ENCODE measurements around the gene NFYA. TPM values are rescaled to one million over a fixed set of nuclear protein-coding genes. Genes with fewer than 3 reads are reported as not detected.

NFYA gene
- total and polyA plus RNA-seq, 2 of the 13 experiments (the other 11 are each of a cell fraction or from before 2014, with no cell fraction given) = 16.0 to 22.9 TPM

DNA sequence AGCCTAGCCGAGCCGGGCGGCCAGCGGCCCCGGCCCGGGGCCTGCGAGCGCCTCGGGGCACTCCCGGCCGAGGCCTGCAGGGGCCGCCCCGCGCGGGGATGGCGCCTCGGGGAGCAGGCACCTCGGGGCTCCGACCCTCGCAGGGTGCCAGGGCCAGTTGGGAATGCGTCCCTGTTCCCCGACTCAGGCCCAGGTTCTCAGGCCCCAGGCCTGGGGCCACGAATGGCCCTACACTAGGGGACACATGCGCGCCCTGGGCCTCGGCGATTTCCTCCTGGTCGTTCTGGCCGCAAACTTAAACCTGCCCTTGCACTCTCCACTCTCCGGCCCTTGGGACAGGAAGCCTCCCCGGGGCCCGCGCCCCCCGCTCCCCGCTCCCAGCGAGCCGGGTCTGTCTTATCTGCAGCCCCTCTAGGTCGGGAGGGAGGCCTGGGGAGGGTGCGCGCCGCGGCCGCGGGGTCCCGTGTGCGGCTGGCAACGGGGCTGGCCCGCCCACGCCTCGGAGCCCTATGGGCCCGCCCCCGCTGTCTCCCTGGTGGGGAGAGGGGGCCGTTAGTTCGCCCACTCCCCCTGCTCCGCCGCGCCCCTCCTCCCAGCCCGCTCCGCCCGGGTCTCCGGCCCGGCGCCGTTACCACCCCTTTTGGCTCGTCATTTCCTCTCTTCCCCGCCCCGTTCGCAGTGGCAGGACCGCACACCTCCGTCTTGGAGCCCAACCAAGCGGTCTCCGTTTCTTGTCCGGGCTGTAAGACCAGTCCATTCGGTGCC, 611 bp downstream of the NFYA start (continued):
- TF ChIP-seq, protein P1, sequence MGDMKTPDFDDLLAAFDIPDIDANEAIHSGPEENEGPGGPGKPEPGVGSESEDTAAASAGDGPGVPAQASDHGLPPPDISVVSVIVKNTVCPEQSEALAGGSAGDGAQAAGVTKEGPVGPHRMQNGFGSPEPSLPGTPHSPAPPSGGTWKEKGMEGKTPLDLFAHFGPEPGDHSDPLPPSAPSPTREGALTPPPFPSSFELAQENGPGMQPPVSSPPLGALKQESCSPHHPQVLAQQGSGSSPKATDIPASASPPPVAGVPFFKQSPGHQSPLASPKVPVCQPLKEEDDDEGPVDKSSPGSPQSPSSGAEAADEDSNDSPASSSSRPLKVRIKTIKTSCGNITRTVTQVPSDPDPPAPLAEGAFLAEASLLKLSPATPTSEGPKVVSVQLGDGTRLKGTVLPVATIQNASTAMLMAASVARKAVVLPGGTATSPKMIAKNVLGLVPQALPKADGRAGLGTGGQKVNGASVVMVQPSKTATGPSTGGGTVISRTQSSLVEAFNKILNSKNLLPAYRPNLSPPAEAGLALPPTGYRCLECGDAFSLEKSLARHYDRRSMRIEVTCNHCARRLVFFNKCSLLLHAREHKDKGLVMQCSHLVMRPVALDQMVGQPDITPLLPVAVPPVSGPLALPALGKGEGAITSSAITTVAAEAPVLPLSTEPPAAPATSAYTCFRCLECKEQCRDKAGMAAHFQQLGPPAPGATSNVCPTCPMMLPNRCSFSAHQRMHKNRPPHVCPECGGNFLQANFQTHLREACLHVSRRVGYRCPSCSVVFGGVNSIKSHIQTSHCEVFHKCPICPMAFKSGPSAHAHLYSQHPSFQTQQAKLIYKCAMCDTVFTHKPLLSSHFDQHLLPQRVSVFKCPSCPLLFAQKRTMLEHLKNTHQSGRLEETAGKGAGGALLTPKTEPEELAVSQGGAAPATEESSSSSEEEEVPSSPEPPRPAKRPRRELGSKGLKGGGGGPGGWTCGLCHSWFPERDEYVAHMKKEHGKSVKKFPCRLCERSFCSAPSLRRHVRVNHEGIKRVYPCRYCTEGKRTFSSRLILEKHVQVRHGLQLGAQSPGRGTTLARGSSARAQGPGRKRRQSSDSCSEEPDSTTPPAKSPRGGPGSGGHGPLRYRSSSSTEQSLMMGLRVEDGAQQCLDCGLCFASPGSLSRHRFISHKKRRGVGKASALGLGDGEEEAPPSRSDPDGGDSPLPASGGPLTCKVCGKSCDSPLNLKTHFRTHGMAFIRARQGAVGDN (CRISPR knock-in tag; IDR thresholded peaks at IDR 0.05) = peak; percentile 54
- TF ChIP-seq BCL6 (CRISPR knock-in tag; IDR thresholded peaks at IDR 0.05) (no peak), HDAC6 (IDR thresholded peaks at IDR 0.05; ENCODE audit: low read depth, low read length) (no peak), MIER2 (CRISPR knock-in tag; IDR thresholded peaks at IDR 0.05) (peak; percentile 21; the same call in 1 of the 2 replicates), EED (CRISPR knock-in tag; IDR thresholded peaks at IDR 0.05) (no peak), TEF (CRISPR knock-in tag; IDR thresholded peaks at IDR 0.05) (no peak), ZNF792 (CRISPR knock-in tag; IDR thresholded peaks at IDR 0.05) (no peak), FOXO4 (CRISPR knock-in tag; conservative IDR thresholded peaks at IDR 0.05) (no peak), ELF4 (CRISPR knock-in tag; IDR thresholded peaks at IDR 0.05; ENCODE audit: borderline replicate concordance) (no peak), FUBP1 (CRISPR knock-in tag; IDR thresholded peaks at IDR 0.05; ENCODE audit: borderline replicate concordance) (no peak), FOXA1 (IDR thresholded peaks at IDR 0.05) (no peak), FOXA1 (CRISPR knock-in tag; IDR thresholded peaks at IDR 0.05) (peak; percentile 20; the same call in 1 of the 2 replicates), ZNF468 (CRISPR knock-in tag; IDR thresholded peaks at IDR 0.05) (peak; percentile 63; the same call in 1 of the 2 replicates), DMAP1 (CRISPR knock-in tag; IDR thresholded peaks at IDR 0.05) (peak; percentile 34; the same call in 1 of the 2 replicates)
- TF ChIP-seq, protein P2, sequence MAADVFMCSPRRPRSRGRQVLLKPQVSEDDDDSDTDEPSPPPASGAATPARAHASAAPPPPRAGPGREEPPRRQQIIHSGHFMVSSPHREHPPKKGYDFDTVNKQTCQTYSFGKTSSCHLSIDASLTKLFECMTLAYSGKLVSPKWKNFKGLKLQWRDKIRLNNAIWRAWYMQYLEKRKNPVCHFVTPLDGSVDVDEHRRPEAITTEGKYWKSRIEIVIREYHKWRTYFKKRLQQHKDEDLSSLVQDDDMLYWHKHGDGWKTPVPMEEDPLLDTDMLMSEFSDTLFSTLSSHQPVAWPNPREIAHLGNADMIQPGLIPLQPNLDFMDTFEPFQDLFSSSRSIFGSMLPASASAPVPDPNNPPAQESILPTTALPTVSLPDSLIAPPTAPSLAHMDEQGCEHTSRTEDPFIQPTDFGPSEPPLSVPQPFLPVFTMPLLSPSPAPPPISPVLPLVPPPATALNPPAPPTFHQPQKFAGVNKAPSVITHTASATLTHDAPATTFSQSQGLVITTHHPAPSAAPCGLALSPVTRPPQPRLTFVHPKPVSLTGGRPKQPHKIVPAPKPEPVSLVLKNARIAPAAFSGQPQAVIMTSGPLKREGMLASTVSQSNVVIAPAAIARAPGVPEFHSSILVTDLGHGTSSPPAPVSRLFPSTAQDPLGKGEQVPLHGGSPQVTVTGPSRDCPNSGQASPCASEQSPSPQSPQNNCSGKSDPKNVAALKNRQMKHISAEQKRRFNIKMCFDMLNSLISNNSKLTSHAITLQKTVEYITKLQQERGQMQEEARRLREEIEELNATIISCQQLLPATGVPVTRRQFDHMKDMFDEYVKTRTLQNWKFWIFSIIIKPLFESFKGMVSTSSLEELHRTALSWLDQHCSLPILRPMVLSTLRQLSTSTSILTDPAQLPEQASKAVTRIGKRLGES (CRISPR knock-in tag; IDR thresholded peaks at IDR 0.05; ENCODE audit: borderline replicate concordance) = no peak
- TF ChIP-seq, protein P3, sequence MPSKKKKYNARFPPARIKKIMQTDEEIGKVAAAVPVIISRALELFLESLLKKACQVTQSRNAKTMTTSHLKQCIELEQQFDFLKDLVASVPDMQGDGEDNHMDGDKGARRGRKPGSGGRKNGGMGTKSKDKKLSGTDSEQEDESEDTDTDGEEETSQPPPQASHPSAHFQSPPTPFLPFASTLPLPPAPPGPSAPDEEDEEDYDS (CRISPR knock-in tag; IDR thresholded peaks at IDR 0.05) = peak; percentile 68
